IPS-18c (cell line): ENCODE results near the gene DNAAF3.

Experiments
- H3K4me3 ChIP-seq: 2 replicates; pipeline ENCODE4 v1.7.0; 2013; ENCODE audit warnings: low read depth, mild to moderate bottlenecking, low read length, moderate library complexity; ENCODE audit not compliant: insufficient read depth
- H3K9me3 ChIP-seq: one replicate; pipeline ENCODE4 v1.6.1; 2013; ENCODE audit warnings: mild to moderate bottlenecking, low read length, moderate library complexity; ENCODE audit not compliant: control insufficient read depth, insufficient read depth

Gene DNAAF3

DNA sequence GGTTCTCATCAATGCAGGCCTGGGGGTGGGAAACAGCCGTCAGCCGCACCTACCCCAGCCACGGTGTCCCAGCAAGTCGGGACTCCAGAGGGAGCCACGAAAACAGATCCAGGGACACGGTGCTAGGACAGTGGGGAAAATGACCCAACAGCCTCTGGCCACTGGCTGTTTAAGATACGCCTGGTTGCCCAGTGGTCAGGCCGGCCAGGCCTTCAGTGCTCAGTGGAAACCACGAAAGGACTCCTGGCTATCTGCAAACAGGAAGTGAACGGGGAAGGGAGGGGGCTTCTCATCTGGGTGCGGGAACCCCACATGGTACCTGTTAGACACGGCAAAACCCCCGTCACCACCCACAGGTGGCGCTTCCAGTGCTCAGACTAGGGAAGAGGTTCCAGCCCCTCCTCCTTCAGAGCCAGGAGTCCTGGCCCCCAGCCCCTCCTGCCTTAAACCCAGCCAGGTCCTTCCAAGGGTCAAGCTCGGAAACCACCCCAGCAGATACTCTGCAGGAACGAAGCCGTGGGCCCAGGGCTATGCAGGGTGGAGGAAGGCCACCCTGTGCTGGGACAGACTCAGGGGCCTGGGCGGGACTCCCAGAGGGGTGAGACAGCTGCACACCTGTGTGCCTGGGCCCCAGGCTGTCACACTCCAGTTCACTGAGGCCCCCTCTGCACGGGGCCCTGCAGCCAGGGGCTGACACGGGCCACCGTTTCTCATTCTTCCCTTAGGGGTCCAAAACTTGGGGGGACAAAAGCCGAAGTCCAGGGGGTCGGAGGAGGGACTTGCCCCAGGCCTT lies 53.4 kb downstream of the DNAAF3 start:
- Histone ChIP-seq H3K4me3 (no peak overlapping the region), H3K9me3 (no peaks in the 10 kb centered on the region)

DNA sequence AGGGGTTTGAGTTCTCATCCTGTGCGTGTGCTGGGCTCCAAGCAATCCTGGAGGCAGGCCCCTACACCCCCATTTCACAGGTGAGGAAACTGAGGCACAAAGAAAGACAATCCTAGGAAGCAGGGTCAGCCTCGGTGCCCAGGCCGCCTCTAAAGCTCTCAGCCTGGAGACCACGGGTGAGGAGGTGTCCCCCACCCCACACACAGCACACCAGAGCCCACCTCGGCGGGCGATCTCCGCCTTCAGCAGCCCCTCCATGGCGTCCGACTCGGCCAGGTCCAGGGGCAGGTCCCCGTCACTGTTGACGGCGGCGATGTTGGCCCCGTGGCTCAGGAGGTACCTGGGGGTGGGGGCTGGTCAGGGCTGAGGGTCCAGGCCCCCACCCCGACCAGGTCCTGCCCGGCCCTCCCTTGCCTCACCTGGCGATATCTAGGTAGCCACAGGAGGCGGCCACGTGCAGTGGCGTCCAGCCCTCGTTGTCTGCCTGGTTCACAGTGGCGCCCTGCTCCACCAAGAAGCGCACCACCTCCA lies 54.1 kb downstream of the DNAAF3 start:
- Histone ChIP-seq H3K9me3 (no peaks in the 10 kb centered on the region), H3K4me3 (no peak overlapping the region)

DNA sequence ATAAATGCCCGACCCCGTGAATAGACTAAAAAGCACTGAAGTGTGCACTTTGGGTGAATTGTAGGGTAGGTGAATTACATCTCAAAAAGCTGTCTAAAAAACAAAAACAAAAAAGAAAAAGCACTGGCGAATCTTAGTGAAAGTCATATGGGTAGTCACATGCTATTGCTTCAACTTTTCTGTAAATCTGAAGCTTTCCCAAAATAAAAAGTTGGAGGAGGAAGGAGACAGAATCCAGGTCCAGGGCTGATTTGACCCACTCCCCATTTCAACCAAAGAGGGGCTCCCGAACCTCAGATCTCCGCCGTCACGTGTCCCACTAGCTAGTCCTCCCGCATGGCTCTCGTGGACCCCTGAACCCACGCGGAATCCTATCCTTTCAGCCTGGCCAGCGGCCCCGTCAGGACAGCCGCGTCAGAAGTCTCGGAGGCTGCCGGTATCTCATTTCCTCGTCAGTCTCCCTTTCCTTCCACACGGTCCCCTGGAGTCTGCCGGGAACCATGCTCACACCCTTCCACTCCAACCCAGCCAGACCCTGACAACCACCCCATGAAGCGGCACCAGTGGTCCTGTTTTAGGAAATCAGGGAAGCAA lies 55.1 kb downstream of the DNAAF3 start:
- H3K4me3 ChIP-seq: no peak overlapping the region
- no peaks in the 10 kb centered on the region for H3K9me3 ChIP-seq

DNA sequence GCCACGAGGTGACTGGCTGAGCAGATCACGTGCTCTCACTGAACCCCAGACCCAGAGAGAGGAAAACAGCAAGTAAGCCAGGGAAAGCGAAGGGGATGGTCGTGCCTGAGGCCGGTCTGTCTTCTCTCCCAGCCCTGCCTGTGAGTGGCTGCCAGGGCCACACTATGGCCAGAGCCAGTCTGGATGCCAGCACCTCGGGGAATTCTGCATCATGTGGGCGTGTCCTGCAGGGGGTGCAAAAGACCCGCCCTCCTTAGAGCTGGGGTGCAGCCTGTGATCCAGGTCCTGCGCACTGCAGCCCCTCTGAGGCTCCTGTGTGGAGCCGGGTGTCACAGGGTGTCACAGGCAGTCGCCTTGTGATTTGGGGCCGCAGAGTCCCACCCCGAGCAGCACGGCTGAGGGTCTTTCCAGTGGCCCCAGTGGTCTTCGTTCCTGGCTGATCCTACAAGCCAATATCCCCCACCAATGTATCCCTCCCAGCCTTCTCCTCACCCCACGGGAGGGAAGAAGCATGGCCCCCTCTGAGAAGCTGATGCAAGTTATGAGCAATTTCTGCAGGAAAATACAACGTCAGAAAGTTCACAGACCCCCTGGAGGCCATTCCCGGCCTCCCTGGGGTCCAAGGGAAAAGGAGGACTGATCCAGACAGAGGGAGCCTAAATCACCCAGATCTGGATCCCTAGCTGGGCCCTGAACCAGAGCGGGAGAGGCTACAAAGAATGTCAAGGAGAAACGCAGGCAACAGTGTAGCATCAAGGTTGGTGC lies 56.7 kb downstream of the DNAAF3 start:
- no peak overlapping the region for H3K4me3 ChIP-seq
- H3K9me3 ChIP-seq: no peaks in the 10 kb centered on the region
